ENCODE data around the gene STON2.
"Not testable (repeated sequence)": the region's sequence is repeated elsewhere in the genome, so short reads cannot be mapped to it uniquely, and the experiment has no call there.

STON2 gene, protein sequence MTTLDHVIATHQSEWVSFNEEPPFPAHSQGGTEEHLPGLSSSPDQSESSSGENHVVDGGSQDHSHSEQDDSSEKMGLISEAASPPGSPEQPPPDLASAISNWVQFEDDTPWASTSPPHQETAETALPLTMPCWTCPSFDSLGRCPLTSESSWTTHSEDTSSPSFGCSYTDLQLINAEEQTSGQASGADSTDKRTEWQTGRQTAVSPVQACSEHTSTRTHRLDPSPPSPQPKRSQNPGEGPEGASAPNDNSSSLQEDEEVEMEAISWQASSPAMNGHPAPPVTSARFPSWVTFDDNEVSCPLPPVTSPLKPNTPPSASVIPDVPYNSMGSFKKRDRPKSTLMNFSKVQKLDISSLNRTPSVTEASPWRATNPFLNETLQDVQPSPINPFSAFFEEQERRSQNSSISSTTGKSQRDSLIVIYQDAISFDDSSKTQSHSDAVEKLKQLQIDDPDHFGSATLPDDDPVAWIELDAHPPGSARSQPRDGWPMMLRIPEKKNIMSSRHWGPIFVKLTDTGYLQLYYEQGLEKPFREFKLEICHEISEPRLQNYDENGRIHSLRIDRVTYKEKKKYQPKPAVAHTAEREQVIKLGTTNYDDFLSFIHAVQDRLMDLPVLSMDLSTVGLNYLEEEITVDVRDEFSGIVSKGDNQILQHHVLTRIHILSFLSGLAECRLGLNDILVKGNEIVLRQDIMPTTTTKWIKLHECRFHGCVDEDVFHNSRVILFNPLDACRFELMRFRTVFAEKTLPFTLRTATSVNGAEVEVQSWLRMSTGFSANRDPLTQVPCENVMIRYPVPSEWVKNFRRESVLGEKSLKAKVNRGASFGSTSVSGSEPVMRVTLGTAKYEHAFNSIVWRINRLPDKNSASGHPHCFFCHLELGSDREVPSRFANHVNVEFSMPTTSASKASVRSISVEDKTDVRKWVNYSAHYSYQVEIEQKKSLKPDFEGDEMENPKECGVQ

GRCh38 chr14:81400202-81400678 is at the start of gene STON2:
TSS of gene STON2 (minus strand) at chr14:81400324. CDS start at chr14:81398382, 1,942 bp downstream.
- DNase-seq (ENCODE audit: low spot score): peak; percentile 35

- no peak for DNase-seq (ENCODE audit: low spot score)
These were observed 49.5 kb upstream of the STON2 start for GRCh38 chr14:81449576-81449975.

DNA sequence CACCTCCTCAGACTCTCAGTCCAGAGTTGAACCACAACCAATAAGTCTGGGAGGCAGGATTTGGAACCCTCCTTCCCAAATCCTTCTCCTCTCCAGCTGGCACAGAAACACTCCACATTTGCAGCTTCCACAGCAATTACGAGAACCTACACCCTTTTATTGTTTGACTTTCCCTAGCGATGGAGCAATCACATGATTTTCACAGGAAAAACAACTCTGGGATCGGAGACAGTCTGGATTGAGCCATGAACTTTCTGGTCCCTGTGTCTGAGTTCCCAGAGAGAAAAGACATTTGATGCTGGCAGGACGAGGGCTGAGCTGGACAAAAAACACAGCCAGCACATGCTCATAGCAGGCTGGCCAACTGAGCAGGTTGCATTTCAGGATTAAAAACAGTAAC is 49.0 kb upstream of the STON2 start:
- DNase-seq (ENCODE audit: low spot score): no peak

- no peak for DNase-seq (ENCODE audit: low spot score)
These were observed 47.1 kb upstream of the STON2 start for GRCh38 chr14:81447021-81447764.

GRCh38 chr14:81446279-81447007 is 46.3 kb upstream of the STON2 start:
- no peak for DNase-seq (ENCODE audit: low spot score)

DNA sequence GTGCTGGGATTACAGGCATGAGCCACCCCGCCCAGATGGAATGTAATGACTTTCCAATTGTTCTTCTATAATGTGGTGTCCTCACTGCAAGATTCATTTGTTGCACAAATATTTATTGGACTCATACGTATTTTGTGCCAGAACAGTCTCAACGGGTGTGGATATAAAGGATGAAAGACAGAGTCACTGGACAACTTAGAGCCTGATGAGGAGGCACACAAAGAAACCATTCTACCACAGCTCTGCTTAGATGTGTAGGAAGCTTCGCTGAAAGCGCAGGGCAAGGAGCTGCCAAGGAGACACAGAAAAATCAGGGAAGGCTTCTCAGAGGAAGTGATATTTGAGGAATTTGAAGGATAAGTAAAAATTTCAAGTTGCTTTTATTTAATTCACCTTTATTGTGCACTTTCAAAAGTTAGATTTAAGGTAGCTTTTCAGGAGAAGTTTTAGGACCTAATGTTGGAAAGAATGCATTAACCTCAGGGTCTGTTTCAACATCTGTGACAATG is 41.6 kb upstream of the STON2 start:
- no peak for DNase-seq (ENCODE audit: low spot score)

DNA sequence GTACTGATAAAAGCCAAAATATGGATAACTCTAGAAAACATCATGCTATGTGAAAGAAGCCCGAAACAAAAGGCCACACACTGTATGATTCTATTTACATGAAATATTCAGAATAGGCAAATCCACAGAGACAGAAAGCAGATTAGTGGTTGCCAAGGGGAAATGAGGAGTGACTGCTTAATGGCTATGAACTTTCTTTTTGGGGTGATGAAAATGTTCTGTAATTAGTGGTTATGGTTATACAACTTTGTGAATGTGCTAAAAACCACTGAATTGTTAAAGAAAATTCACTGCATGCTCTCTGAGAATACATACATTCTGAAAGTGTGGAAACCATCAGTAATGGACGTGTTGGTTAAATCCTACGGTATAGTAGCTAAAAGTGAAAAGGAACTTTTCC is 39.9 kb upstream of the STON2 start:
- DNase-seq (ENCODE audit: low spot score): no peak

DNA sequence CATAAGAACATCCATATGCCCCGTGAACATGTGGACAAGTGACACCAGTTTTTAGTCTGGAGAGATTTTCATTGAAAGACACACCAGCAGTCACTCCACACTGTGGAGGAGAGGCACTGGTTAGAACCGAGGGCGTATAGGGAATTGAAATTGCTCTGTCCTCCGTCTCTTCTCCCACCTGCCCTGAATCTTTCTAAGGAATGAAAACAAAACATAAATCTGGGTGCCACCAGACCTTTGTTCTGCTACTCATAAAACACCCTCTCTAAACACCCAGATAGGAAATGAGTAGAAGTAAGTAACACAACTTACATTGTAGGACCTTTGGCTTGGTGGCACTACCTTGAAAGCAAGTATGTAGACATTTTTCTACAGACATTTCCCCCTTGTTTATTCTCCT is 37.1 kb upstream of the STON2 start:
- no peak for DNase-seq (ENCODE audit: low spot score)

GRCh38 chr14:81436296-81437138 is 36.4 kb upstream of the STON2 start:
- peak; percentile 75 for DNase-seq (ENCODE audit: low spot score)

- DNase-seq (ENCODE audit: low spot score): peak; percentile 54
These were observed 35.5 kb upstream of the STON2 start for GRCh38 chr14:81435391-81436295.

DNA sequence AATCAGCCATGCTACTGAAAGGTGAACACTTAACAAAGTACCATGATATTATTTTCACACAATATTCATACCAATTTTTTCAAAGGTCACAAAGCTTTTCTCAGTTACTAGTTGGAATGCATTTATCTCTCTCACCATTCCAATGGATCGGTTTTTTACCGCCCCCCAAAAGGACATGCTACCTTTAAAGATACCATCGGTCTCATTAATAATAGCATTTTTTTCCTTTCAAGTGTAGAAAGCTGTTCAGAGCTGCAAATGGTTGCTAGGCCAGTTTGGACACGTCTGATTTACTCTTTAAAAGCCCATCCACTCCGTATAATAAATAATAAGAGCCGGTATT is 34.9 kb upstream of the STON2 start:
- DNase-seq (ENCODE audit: low spot score): no peak

DNA sequence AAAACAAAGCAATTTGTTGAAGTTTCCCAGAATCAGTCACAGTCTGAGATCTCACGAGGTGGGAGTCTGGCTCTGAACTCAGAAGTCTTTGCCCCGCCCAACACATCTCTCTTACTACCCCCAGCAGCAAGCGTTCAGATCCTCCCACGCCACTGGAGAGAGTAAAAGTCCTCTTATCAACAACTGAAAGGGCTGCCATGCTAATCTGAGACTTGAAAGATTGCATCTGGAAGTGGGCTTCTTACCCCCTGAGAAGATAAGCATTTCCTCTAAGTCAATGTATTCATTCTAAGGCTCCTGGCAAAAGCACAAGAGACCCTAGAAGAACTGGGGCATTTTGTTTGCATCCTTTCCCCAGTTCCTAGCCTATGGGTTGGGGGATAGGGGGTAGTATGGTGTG is 34.1 kb upstream of the STON2 start:
- no peak for DNase-seq (ENCODE audit: low spot score)

GRCh38 chr14:81433378-81433777 is 33.3 kb upstream of the STON2 start:
- DNase-seq (ENCODE audit: low spot score): no peak

DNA sequence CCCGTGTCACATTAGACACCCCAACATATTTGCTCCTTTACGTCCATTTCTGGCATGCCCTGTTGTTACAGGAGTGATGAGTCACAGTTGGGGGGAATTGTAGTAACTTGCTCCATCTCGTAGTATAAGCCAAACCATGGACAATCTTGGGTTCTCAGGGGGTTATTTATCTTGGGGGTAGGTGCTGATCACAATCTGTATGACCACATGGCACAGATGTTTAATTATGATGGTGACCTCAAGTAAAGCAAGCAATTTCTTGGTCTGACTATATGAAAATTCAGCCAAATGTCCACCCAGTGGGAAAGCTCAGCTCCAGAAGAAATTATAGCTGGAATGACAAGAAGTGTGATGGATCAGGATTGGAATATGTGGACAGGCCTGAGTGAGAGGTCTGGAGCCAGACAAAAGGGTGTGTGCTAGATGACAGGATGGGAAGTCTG is 32.1 kb upstream of the STON2 start:
- no peak for DNase-seq (ENCODE audit: low spot score)

GRCh38 chr14:81430235-81430634 is 30.1 kb upstream of the STON2 start:
- DNase-seq (ENCODE audit: low spot score): no peak

- not testable (repeated sequence) for DNase-seq (ENCODE audit: low spot score)
These were observed 29.6 kb upstream of the STON2 start for GRCh38 chr14:81429749-81430148.

GRCh38 chr14:81429028-81429427 is 28.9 kb upstream of the STON2 start:
- DNase-seq (ENCODE audit: low spot score): no peak

GRCh38 chr14:81427348-81428058 is 27.4 kb upstream of the STON2 start:
- DNase-seq (ENCODE audit: low spot score): no peak

DNA sequence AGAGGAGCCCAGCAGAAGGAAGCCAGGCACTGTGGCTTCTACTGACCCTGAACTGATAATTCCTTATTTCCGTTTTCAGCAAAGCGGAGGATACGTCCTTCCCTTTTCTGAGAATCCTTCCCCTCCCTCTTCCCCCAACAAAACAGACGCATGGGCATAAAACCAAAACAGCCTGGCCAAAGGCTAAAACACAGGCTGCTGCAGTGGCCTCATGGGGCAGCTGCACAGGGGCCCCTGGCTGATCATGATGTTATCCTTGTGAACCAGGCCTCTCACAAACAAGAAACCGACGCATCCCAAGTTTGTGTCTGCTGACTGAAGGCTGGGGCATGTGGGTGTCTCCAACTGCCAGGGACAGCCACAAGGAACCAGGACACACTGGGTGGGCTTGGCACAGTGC is 23.4 kb upstream of the STON2 start:
- no peak for DNase-seq (ENCODE audit: low spot score)

Data from globus pallidus (tissue), 1 donor.